HEK293 (cell line): Measurements from ENCODE around the gene BEST2.

Source experiments
- CTCF ChIA-PET: fragments of 350-600 bp; formaldehyde crosslinking; extraction: SDS; loops from one replicate; lab custom pipeline; 2021; ENCODE audit warnings: antibody characterized with exemption; lab: Yijun Ruan, JAX
- POLR2A ChIA-PET: fragments of 300-600 bp; formaldehyde crosslinking; extraction: SDS; loops from one replicate; lab custom pipeline; 2020; ENCODE audit warnings: antibody characterized with exemption, inconsistent platforms; lab: Yijun Ruan, JAX
- H3K27ac ChIP-seq: fragments of 200-500 bp; sonication (Bioruptor generic); 2 replicates; pipeline ENCODE4 v1.5.1; 2014; ENCODE audit warnings: low read depth, low read length, control low read depth, inconsistent platforms; ENCODE audit errors: extremely low read depth
- H3K36me3 ChIP-seq, 2 experiments: fragments of 200-500 bp in 1 of 2; sonication (Bioruptor generic) in 1 of 2; 1 replicate in 1 of 2; 2 replicates in 1 of 2; pipeline ENCODE4 v1.5.1; 2014 to 2017; ENCODE audit warnings: inconsistent platforms in 2 of 2, low read length in 2 of 2; ENCODE audit not compliant: control insufficient read depth in 2 of 2, insufficient read depth in 1 of 2
- H3K4me1 ChIP-seq: fragments of 200-500 bp; sonication (Bioruptor generic); 2 replicates; pipeline ENCODE4 v1.5.1; 2014; ENCODE audit warnings: mild to moderate bottlenecking, low read length, inconsistent platforms; ENCODE audit not compliant: control insufficient read depth, insufficient read depth
- H3K4me3 ChIP-seq: 2 replicates; pipeline ENCODE4 v1.5.1; 2011; ENCODE audit warnings: low read depth, mild to moderate bottlenecking, control low read depth, low read length, moderate library complexity
- H3K9me3 ChIP-seq: fragments of 200-500 bp; sonication (Bioruptor generic); 2 replicates; pipeline ENCODE4 v1.5.1; 2014; ENCODE audit warnings: low read depth, low read length, inconsistent platforms; ENCODE audit not compliant: control insufficient read depth, insufficient read depth
- KLF17 ChIP-seq: fragments of 450-650 bp; formaldehyde crosslinking; IDR thresholded peaks from 2 replicates; pipeline ENCODE4 v1.5.1; 2016; ENCODE audit warnings: missing biosample characterization, missing genetic modification characterization
- MEIS1 ChIP-seq: sonication (generic); formaldehyde crosslinking; IDR thresholded peaks from 2 replicates; pipeline ENCODE4 v1.8.1; 2022; ENCODE audit warnings: missing genetic modification reagents, mild to moderate bottlenecking, borderline replicate concordance
- OSR2 ChIP-seq: fragments of 450-650 bp; formaldehyde crosslinking; IDR thresholded peaks from 2 replicates; pipeline ENCODE4 v1.5.1; 2016; ENCODE audit warnings: missing biosample characterization, missing genetic modification characterization
- PBX3 ChIP-seq: sonication (generic); formaldehyde crosslinking; IDR thresholded peaks from 2 replicates; pipeline ENCODE4 v1.8.1; 2022; ENCODE audit warnings: mild to moderate bottlenecking, moderate library complexity, missing genetic modification reagents
- SP2 ChIP-seq: fragments of 450-650 bp; formaldehyde crosslinking; IDR thresholded peaks from 2 replicates; pipeline ENCODE4 v1.5.1; 2016; ENCODE audit warnings: missing biosample characterization, missing genetic modification characterization
- ZBTB1 ChIP-seq: fragments of 450-650 bp; formaldehyde crosslinking; IDR thresholded peaks from 2 replicates; pipeline ENCODE4 v1.5.1; 2016; ENCODE audit warnings: missing biosample characterization, missing genetic modification characterization
- ZBTB10 ChIP-seq: fragments of 450-650 bp; formaldehyde crosslinking; IDR thresholded peaks from 2 replicates; pipeline ENCODE4 v1.5.1; 2016; ENCODE audit warnings: missing biosample characterization, missing genetic modification characterization
- ZIC2 ChIP-seq: fragments of 450-650 bp; formaldehyde crosslinking; IDR thresholded peaks from 2 replicates; pipeline ENCODE4 v1.5.1; 2016; ENCODE audit warnings: missing biosample characterization, missing genetic modification characterization
- ZNF169 ChIP-seq: fragments of 450-650 bp; formaldehyde crosslinking; IDR thresholded peaks from 2 replicates; pipeline ENCODE4 v1.5.1; 2016; ENCODE audit warnings: missing biosample characterization, missing genetic modification characterization
- ZNF24 ChIP-seq: fragments of 450-650 bp; formaldehyde crosslinking; IDR thresholded peaks from 2 replicates; pipeline ENCODE4 v1.5.1; 2016; ENCODE audit warnings: missing biosample characterization, missing genetic modification characterization
- ZNF335 ChIP-seq: fragments of 450-650 bp; formaldehyde crosslinking; conservative IDR thresholded peaks from 2 replicates; pipeline ENCODE4 v1.5.1; 2016; ENCODE audit warnings: missing biosample characterization, missing genetic modification characterization
- ZNF350 ChIP-seq: fragments of 450-650 bp; formaldehyde crosslinking; IDR thresholded peaks from 2 replicates; pipeline ENCODE4 v1.5.0; 2017; ENCODE audit warnings: missing biosample characterization, mild to moderate bottlenecking, missing genetic modification characterization
- ZNF416 ChIP-seq: fragments of 450-650 bp; formaldehyde crosslinking; IDR thresholded peaks from 2 replicates; pipeline ENCODE4 v1.5.1; 2016; ENCODE audit warnings: missing biosample characterization, missing genetic modification characterization
- ZNF473 ChIP-seq: fragments of 450-650 bp; formaldehyde crosslinking; IDR thresholded peaks from 2 replicates; pipeline ENCODE4 v1.5.1; 2017; ENCODE audit warnings: missing biosample characterization, missing genetic modification characterization
- ZNF518A ChIP-seq: fragments of 450-650 bp; formaldehyde crosslinking; conservative IDR thresholded peaks from 2 replicates; pipeline ENCODE4 v1.5.1; 2016; ENCODE audit warnings: low read depth, missing biosample characterization, missing genetic modification characterization
- ZNF529 ChIP-seq: fragments of 450-650 bp; formaldehyde crosslinking; IDR thresholded peaks from 2 replicates; pipeline ENCODE4 v1.5.1; 2017; ENCODE audit warnings: missing genetic modification characterization, missing biosample characterization; ENCODE audit not compliant: insufficient replicate concordance
- ZNF560 ChIP-seq: fragments of 450-650 bp; formaldehyde crosslinking; IDR thresholded peaks from 2 replicates; pipeline ENCODE4 v1.5.1; 2017; ENCODE audit warnings: missing biosample characterization, missing genetic modification characterization, borderline replicate concordance
- ZNF561 ChIP-seq: fragments of 450-650 bp; IDR thresholded peaks from 2 replicates; pipeline ENCODE4 v1.5.1; 2018; ENCODE audit warnings: missing biosample characterization, missing genetic modification characterization, borderline replicate concordance
- ZNF600 ChIP-seq: fragments of 450-650 bp; formaldehyde crosslinking; IDR thresholded peaks from 2 replicates; pipeline ENCODE4 v1.5.1; 2016; ENCODE audit warnings: missing biosample characterization, missing genetic modification characterization
- ZNF626 ChIP-seq: fragments of 450-650 bp; sonication (Bioruptor Pico); formaldehyde crosslinking; IDR thresholded peaks from 2 replicates; pipeline ENCODE4 v1.5.1; 2018; ENCODE audit warnings: missing biosample characterization, missing genetic modification characterization, inconsistent platforms
- ZNF768 ChIP-seq: fragments of 450-650 bp; formaldehyde crosslinking; IDR thresholded peaks from 2 replicates; pipeline ENCODE4 v1.5.1; 2018; ENCODE audit warnings: missing biosample characterization, mild to moderate bottlenecking, missing genetic modification characterization
- ZSCAN4 ChIP-seq: fragments of 450-650 bp; formaldehyde crosslinking; IDR thresholded peaks from 2 replicates; pipeline ENCODE4 v1.5.1; 2017; ENCODE audit warnings: missing biosample characterization, missing genetic modification characterization

BEST2 gene

GRCh38 chr19:12731337-12731736, 20.3 kb upstream of the BEST2 start:
- no peaks in the 10 kb centered on the region for H3K9me3 ChIP-seq
- H3K4me3 ChIP-seq, result no peak overlapping the region
- POLR2A ChIA-PET, result interaction anchor here (0.7 to 1.2 kb wide), 2 partner anchors 9 to 14 kb away, joined by 6 to 9 read pairs; no protein-coding TSS in a partner anchor
- CTCF ChIA-PET, result interaction anchor here (0.5 to 1.7 kb wide), 3 partner anchors 35 to 65 kb away, joined by 3 to 6 read pairs (median 3); no protein-coding TSS in a partner anchor
- TF ChIP-seq SP2 (tag by site-specific recombination) (no peak), ZSCAN4 (tag by site-specific recombination) (no peak), PBX3 (no peak), ZNF768 (tag by site-specific recombination) (no peak), ZNF24 (tag by site-specific recombination) (no peak), ZNF518A (tag by site-specific recombination) (no peak), ZBTB1 (tag by site-specific recombination) (no peak), ZIC2 (tag by site-specific recombination) (no peak), OSR2 (tag by site-specific recombination) (no peak), ZNF600 (tag by site-specific recombination) (no peak), ZNF350 (tag by site-specific recombination) (no peak), ZNF560 (no peak), ZNF416 (tag by site-specific recombination) (no peak)
- peaks cover 24 to 44% of the 10 kb centered on the region in 2 experiments; a peak in 2 of 3 replicates for H3K36me3 ChIP-seq
- H3K27ac ChIP-seq, result no peak overlapping the region
- 0 out of 2 replicates have a peak, but pooled peaks cover 4% of the 10 kb centered on the region for H3K4me1 ChIP-seq

GRCh38 chr19:12733369-12734214, 18.0 kb upstream of the BEST2 start:
- no peaks in the 10 kb centered on the region for H3K9me3 ChIP-seq
- H3K27ac ChIP-seq, result peak overlapping the region; percentile 85
- CTCF ChIA-PET, result interaction anchor here (0.6 to 2.5 kb wide), 16 partner anchors 11 to 114 kb away, joined by 3 to 19 read pairs (median 4); partner anchors contain the start of gene TNPO2
- peaks cover 20 to 39% of the 10 kb centered on the region in 2 experiments; a peak in 2 of 3 replicates for H3K36me3 ChIP-seq
- H3K4me1 ChIP-seq, result 0 out of 2 replicates have a peak, but pooled peaks cover 4% of the 10 kb centered on the region
- POLR2A ChIA-PET, result interaction anchor here (0.5 to 5.4 kb wide), 11 partner anchors 11 to 1814 kb away, joined by 3 to 89 read pairs (median 3); partner anchors contain the start of genes DHPS, MAN2B1, RNASEH2A and TNPO2
- peak overlapping the region; percentile 92 for H3K4me3 ChIP-seq
- TF ChIP-seq ZNF473 (no peak), ZNF169 (no peak), ZNF626 (tag by site-specific recombination) (no peak), ZBTB10 (no peak), KLF17 (tag by site-specific recombination) (no peak), ZNF335 (tag by site-specific recombination) (0 out of 2 replicates have a peak, but pooled peaks have one; percentile 24), ZNF529 (tag by site-specific recombination) (no peak), ZNF561 (tag by site-specific recombination) (0 out of 2 replicates have a peak, but pooled peaks have one; percentile 38), MEIS1 (CRISPR knock-in tag) (no peak)
